A549 (cell line): Measurements from ENCODE around the gene STARD13. TPM values are rescaled to one million over a fixed set of nuclear protein-coding genes. Genes with fewer than 3 reads are reported as not detected.

Source experiments
- ATAC-seq, 2 experiments: fragments of 200-7000 bp in 1 of 2; fragments of >200 bp in 1 of 2; cut with Nextera tagmentation in 1 of 2; cut with Tn5 transposase in 1 of 2; 3 replicates each; pipeline versions ENCODE4 v1.8.0 to v1.9.1; 2018 to 2020; ENCODE audit warnings: mild to moderate bottlenecking in 1 of 2, moderate library complexity in 1 of 2
- CTCF ChIA-PET: fragments of 300-600 bp; sonication (Branson Sonifier 250); formaldehyde crosslinking; extraction: SDS; loops from one replicate; lab custom pipeline; 2021; ENCODE audit warnings: antibody characterized with exemption, inconsistent platforms; lab: Yijun Ruan, JAX
- POLR2A ChIA-PET: fragments of 350-600 bp; formaldehyde crosslinking; extraction: SDS; loops from one replicate; lab custom pipeline; 2021; ENCODE audit warnings: antibody characterized with exemption, inconsistent platforms; lab: Yijun Ruan, JAX
- DNase-seq, 2 experiments: peaks; one replicate each; pipeline versions ENCODE4 v3.0.0 to v3.0.0-alpha.2; 2011 to 2016; ENCODE audit warnings: low read depth in 1 of 2, low spot score in 1 of 2
- FAIRE-seq: peaks from 2 replicates; lab custom pipeline; 2011; peaks lifted over from hg19 to GRCh38; lab: Jason Lieb, UNC
- H3K27ac ChIP-seq, 2 experiments: fragments of >200 bp; sonication (Bioruptor Twin); formaldehyde crosslinking; 3 replicates each; pipeline ENCODE4 v1.5.1; 2016 to 2017
- H3K4me1 ChIP-seq: fragments of >200 bp; sonication (Bioruptor Twin); formaldehyde crosslinking; 3 replicates; pipeline ENCODE4 v1.6.1; 2016
- H3K4me2 ChIP-seq: fragments of >200 bp; sonication (Bioruptor Twin); formaldehyde crosslinking; 3 replicates; pipeline ENCODE4 v1.6.1; 2016
- H3K4me3 ChIP-seq: fragments of >200 bp; sonication (Bioruptor Twin); formaldehyde crosslinking; 3 replicates; pipeline ENCODE4 v1.5.1; 2016
- H3K9me3 ChIP-seq: fragments of >200 bp; sonication (Bioruptor Twin); formaldehyde crosslinking; 3 replicates; pipeline ENCODE4 v1.6.1; 2016
- CBX8 ChIP-seq: fragments of 200-600 bp; sonication (generic); IDR thresholded peaks from 2 replicates; pipeline ENCODE4 v1.6.1; 2016
- CHD2 ChIP-seq: fragments of 150-350 bp; IDR thresholded peaks from 2 replicates; pipeline ENCODE4 v1.6.1; 2014; ENCODE audit warnings: low read length; ENCODE audit not compliant: partially characterized antibody
- EHF ChIP-seq: fragments of 250-450 bp; sonication (Bioruptor Pico); IDR thresholded peaks from 2 replicates; pipeline ENCODE4 v1.5.0; 2020; ENCODE audit warnings: mild to moderate bottlenecking
- EP300 ChIP-seq, 2 experiments: fragments of >200 bp; sonication (Bioruptor Twin); formaldehyde crosslinking; IDR thresholded peaks; 2 replicates in 1 of 2; 3 replicates in 1 of 2; pipeline ENCODE4 v1.6.1; 2016 to 2017
- FOSB ChIP-seq: fragments of 250-450 bp; sonication (Bioruptor Pico); IDR thresholded peaks from 2 replicates; pipeline ENCODE4 v1.5.0; 2020; ENCODE audit warnings: mild to moderate bottlenecking, moderate library complexity
- FOXS1 ChIP-seq: fragments of 250-450 bp; sonication (Bioruptor Pico); IDR thresholded peaks from 2 replicates; pipeline ENCODE4 v1.5.0; 2020; ENCODE audit warnings: mild to moderate bottlenecking, moderate library complexity
- HMGXB4 ChIP-seq: fragments of 250-450 bp; sonication (Bioruptor Pico); IDR thresholded peaks from 2 replicates; pipeline ENCODE4 v1.5.0; 2021; ENCODE audit warnings: mild to moderate bottlenecking, moderate library complexity, borderline replicate concordance
- MAZ ChIP-seq: fragments of 150-350 bp; IDR thresholded peaks from 2 replicates; pipeline ENCODE4 v1.6.1; 2014; ENCODE audit warnings: antibody characterized with exemption, low read depth, low read length, borderline replicate concordance
- NR3C1 ChIP-seq: fragments of >200 bp; sonication (Bioruptor Twin); formaldehyde crosslinking; IDR thresholded peaks from 3 replicates; pipeline ENCODE4 v1.6.1; 2017
- POLR2AphosphoS2 ChIP-seq: conservative IDR thresholded peaks from 2 replicates; pipeline ENCODE4 v1.6.1; 2012; ENCODE audit warnings: low read length, improper control_type of control experiment, inconsistent platforms
- RARB ChIP-seq: fragments of 250-450 bp; sonication (Bioruptor Pico); IDR thresholded peaks from 2 replicates; pipeline ENCODE4 v1.8.0; 2021; ENCODE audit warnings: mild to moderate bottlenecking, moderate library complexity
- RCOR1 ChIP-seq: fragments of 150-350 bp; IDR thresholded peaks from 2 replicates; pipeline ENCODE4 v1.6.1; 2014; ENCODE audit warnings: antibody characterized with exemption, low read length, low read depth
- REST ChIP-seq: fragments of 200-600 bp; sonication (generic); IDR thresholded peaks from 2 replicates; pipeline ENCODE4 v1.6.1; 2016; ENCODE audit warnings: antibody characterized with exemption, mild to moderate bottlenecking, moderate library complexity
- ZC3H11A ChIP-seq: fragments of 450-650 bp; IDR thresholded peaks from 2 replicates; pipeline ENCODE4 v1.6.1; 2014; ENCODE audit warnings: antibody characterized with exemption, mild to moderate bottlenecking
- WGBS: methylation state at CpG from one replicate; pipeline ENCODE4 v1.1.6; 2017; ENCODE audit errors: missing lambda C conversion rate; 5-methylcytosine and 5-hydroxymethylcytosine counted together
- polyA plus RNA-seq, 4 experiments: library from polyadenylated mRNA; depleted of rRNA in 3 of 4; stranded (reverse); fragments of >200 nt; fragmentation: RNase III in 1 of 4; extraction: RNeasy Plus Mini Kit Qiagen cat#74134 plus additional on column Dnase treatment in 1 of 4; gene quantifications; 2 replicates in 3 of 4; 3 replicates in 1 of 4; pipeline ENCODE4 v1.2.3, GENCODE V29; 2011 to 2017
- TF ChIP-seq, protein P1 (sequence below): IDR thresholded peaks from 2 replicates; pipeline ENCODE4 v1.6.1; 2012
- TF ChIP-seq, protein P2 (sequence below): IDR thresholded peaks from 2 replicates; pipeline ENCODE4 v1.6.1; 2012

Gene STARD13
- polyA plus RNA-seq, 2 of the 4 experiments (the other 2 are of a cell fraction): 2.4 to 2.8 TPM

- no peak for TF ChIP-seq RARB (CRISPR knock-in tag)
- TF ChIP-seq FOSB (CRISPR knock-in tag): no peak
- no peak for TF ChIP-seq POLR2AphosphoS2
- no peak for TF ChIP-seq MAZ
- no peak for TF ChIP-seq FOXS1
Measured at GRCh38 chr13:33207615-33207961, 78.0 kb downstream of the STARD13 start (continued).

DNA sequence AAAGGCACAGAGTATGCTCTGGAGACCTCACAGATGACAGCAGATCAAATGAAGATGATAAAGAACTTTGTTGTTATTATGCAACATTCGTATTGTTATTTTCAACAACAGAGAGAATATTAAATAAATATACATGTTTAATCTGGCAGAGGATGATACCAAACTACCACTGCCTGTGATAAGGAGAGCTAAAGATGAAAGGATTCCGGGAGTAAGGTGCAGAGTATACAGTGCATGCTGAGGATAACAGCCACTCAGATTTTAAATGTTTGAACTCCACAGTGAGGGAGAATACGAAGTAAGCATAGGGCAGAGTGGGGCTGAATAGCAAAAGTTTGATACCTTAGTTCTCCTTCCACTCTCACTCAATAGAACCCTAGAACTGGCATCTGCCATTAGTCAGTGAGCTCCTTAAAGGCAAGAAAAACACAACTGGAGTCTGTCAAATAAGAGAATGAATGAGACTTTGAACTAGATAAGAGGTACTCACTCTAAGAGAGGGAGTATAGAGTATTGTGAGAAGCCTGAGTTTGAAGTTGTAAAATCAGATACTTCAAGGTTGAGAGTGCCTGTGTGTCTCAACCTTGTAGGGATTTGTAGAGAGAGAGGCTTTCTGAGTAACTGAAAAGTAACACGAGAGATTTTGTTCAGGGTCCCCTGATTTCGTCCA lies 78.5 kb downstream of the STARD13 start:
- TF ChIP-seq RCOR1: no peak
- H3K4me2 ChIP-seq: no peak overlapping the region
- no peaks in the 10 kb centered on the region for H3K9me3 ChIP-seq
- no peak overlapping the region for H3K4me3 ChIP-seq
- H3K4me1 ChIP-seq: no peaks in the 10 kb centered on the region
- DNase-seq (no peak), FAIRE-seq (no peak), ATAC-seq (no peak)
- H3K27ac ChIP-seq: no peak overlapping the region
- WGBS: 81% methylated on average over 5 of the region's 5 CpGs
- ChIA-PET POLR2A (no interaction called here), CTCF (interaction anchor here (1.2 kb wide), 1 partner anchor 21 kb away, joined by 4 read pairs; no protein-coding TSS in a partner anchor)

DNA sequence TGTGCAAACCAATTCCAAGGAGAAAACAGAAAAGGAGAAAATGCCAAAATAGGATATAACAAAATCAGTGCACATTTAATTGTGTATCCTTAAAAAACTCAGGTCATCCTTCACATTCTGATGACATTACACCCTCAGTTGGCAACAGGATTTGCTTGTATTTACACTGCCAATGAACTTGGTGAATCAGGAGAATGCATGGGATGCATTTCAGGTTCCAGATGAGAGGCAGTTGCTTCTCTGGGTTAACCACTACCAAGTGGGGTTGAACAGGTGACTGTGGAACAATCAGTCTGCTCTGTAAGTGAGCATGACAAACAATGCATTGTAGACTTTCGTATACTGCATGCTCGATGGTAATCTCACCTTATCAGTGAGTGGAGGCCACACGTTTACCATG lies 79.1 kb downstream of the STARD13 start:
- CTCF ChIA-PET: no interaction called here
- Histone ChIP-seq H3K27ac (no peak overlapping the region), H3K4me3 (no peak overlapping the region), H3K4me2 (no peak overlapping the region), H3K9me3 (no peaks in the 10 kb centered on the region), H3K4me1 (no peaks in the 10 kb centered on the region)
- TF ChIP-seq NR3C1: no peak
- no peak for TF ChIP-seq REST
- no peak for TF ChIP-seq HMGXB4 (CRISPR knock-in tag)
- no peak for TF ChIP-seq CBX8
- TF ChIP-seq CHD2: no peak
- no peak for TF ChIP-seq MAZ
- TF ChIP-seq, protein P1, sequence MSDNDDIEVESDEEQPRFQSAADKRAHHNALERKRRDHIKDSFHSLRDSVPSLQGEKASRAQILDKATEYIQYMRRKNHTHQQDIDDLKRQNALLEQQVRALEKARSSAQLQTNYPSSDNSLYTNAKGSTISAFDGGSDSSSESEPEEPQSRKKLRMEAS: no peak
- no peak for TF ChIP-seq EP300 (IDR thresholded peaks at IDR 0.05)
- no peak for TF ChIP-seq FOXS1
- no peak for TF ChIP-seq ZC3H11A
- TF ChIP-seq EHF (CRISPR knock-in tag): no peak
- TF ChIP-seq, protein P2, sequence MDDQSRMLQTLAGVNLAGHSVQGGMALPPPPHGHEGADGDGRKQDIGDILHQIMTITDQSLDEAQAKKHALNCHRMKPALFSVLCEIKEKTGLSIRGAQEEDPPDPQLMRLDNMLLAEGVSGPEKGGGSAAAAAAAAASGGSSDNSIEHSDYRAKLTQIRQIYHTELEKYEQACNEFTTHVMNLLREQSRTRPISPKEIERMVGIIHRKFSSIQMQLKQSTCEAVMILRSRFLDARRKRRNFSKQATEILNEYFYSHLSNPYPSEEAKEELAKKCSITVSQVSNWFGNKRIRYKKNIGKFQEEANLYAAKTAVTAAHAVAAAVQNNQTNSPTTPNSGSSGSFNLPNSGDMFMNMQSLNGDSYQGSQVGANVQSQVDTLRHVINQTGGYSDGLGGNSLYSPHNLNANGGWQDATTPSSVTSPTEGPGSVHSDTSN: no peak
- ATAC-seq (no peak), FAIRE-seq (no peak), DNase-seq (no peak)
- POLR2A ChIA-PET: no interaction called here
- 79% methylated on average over 3 of the region's 3 CpGs for WGBS
